Osteoblast (primary cell): ENCODE measurements around the gene KPNA6. TPM values are rescaled to one million over a fixed set of nuclear protein-coding genes. Genes with fewer than 3 reads are reported as not detected.

Source experiments
- DNase-seq: peaks from one replicate; pipeline ENCODE4 v3.0.0; 2011; ENCODE audit warnings: low spot score, mixed read lengths; ENCODE audit not compliant: insufficient read length; ENCODE audit errors: missing footprints
- H2AFZ ChIP-seq: 2 replicates; pipeline ENCODE4 v1.6.0; 2011; ENCODE audit warnings: mild to moderate bottlenecking, low read length
- H3K27ac ChIP-seq: 2 replicates; pipeline ENCODE4 v1.5.1; 2011; ENCODE audit warnings: mild to moderate bottlenecking, low read depth, low read length, moderate library complexity
- H3K27me3 ChIP-seq: 2 replicates; pipeline ENCODE4 v1.6.0; 2012; ENCODE audit warnings: mild to moderate bottlenecking, control low read depth, inconsistent platforms, low read length, moderate library complexity; ENCODE audit not compliant: insufficient read depth
- H3K36me3 ChIP-seq: 2 replicates; pipeline ENCODE4 v1.5.1; 2011; ENCODE audit warnings: mild to moderate bottlenecking, low read length, control low read depth, moderate library complexity; ENCODE audit not compliant: insufficient read depth
- H3K4me1 ChIP-seq: 2 replicates; pipeline ENCODE4 v1.5.1; 2011; ENCODE audit warnings: mild to moderate bottlenecking, low read length, control low read depth, moderate library complexity; ENCODE audit not compliant: insufficient read depth
- H3K4me2 ChIP-seq: 2 replicates; pipeline ENCODE4 v1.6.0; 2011; ENCODE audit warnings: mild to moderate bottlenecking, low read length; ENCODE audit not compliant: insufficient read depth
- H3K4me3 ChIP-seq: fragments of 200-600 bp; sonication (generic); 3 replicates; pipeline ENCODE4 v1.5.1; 2012; ENCODE audit warnings: mild to moderate bottlenecking, low read length, inconsistent platforms; ENCODE audit not compliant: insufficient read depth
- H3K79me2 ChIP-seq: 2 replicates; pipeline ENCODE4 v1.6.0; 2012; ENCODE audit warnings: mild to moderate bottlenecking, low read length, control low read depth, inconsistent platforms; ENCODE audit not compliant: insufficient read depth
- H3K9me3 ChIP-seq: 2 replicates; pipeline ENCODE4 v1.5.1; 2011; ENCODE audit warnings: low read depth, low read length, control low read depth
- H4K20me1 ChIP-seq: 2 replicates; pipeline ENCODE4 v1.6.0; 2012; ENCODE audit warnings: mild to moderate bottlenecking, low read length, control low read depth; ENCODE audit not compliant: insufficient read depth
- CTCF ChIP-seq: IDR thresholded peaks from 2 replicates; pipeline ENCODE4 v1.5.1; 2011; ENCODE audit warnings: mild to moderate bottlenecking, low read depth, low read length, moderate library complexity; ENCODE audit errors: extremely low read depth
- total RNA-seq: library from RNA; depleted of rRNA; stranded (reverse); fragments of >200 nt; gene quantifications from 2 replicates; pipeline ENCODE4 v1.2.3, GENCODE V29; 2012

The KPNA6 gene
- total RNA-seq, 1 donor: 65.5 TPM

DNA sequence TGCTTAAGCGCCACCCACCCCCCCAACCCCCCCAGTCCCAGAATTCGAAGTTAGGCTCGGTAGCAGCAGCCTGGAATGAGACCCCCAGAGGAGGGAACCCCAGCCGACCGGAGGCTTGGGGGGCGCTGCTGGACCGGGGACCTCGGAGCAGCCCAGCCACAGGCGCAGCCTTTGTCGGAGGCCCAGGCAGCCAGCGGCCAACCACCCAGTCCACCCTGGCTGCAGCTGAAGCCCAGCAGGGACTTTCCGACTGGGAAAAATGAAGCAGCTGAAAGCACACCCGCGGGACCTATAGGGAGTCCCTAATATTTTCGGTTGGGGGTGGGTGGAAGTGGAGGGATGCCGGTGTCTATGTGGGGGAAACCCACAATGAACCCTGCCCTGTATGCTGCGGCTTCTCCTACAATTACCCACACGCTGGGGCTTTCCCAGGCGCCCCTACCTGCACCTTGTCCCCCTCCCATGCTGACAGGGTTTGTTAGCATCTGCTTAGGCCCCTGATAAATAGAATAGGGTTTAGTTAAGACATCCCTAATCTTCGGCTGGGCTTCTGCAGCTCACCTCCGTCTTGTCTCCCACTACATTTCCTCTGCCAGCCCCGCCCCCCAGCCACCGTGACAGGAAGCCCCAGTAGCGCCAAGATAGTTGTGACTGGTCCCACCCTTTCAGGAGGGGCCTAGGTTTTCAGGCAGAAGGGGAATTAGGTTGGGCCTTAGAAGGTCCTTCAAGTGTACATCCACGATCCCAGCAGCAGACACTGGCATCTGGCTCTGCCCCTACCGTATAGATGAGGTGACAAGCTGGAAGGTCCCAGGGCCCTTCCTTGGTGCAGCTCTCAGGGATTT lies 93.4 kb downstream of the KPNA6 start:
- Histone ChIP-seq H3K9me3 (no peaks in the 10 kb centered on the region), H2AFZ (peak overlapping the region; percentile 66), H3K4me3 (peak overlapping the region; percentile 86), H3K4me2 (peak overlapping the region; percentile 99), H3K79me2 (peaks cover 5% of the 10 kb centered on the region), H3K27ac (peak overlapping the region; percentile 99), H4K20me1 (peaks cover 16% of the 10 kb centered on the region), H3K27me3 (no peaks in the 10 kb centered on the region), H3K36me3 (peaks cover 33% of the 10 kb centered on the region), H3K4me1 (peaks cover 41% of the 10 kb centered on the region)
- TF ChIP-seq CTCF: no peak
- peak; percentile 84 for DNase-seq

GRCh38 chr1:32204943-32205361 lies 97.1 kb downstream of the KPNA6 start:
- H3K36me3 ChIP-seq: peaks cover 4% of the 10 kb centered on the region
- no peaks in the 10 kb centered on the region for H3K27me3 ChIP-seq
- no peaks in the 10 kb centered on the region for H4K20me1 ChIP-seq
- H2AFZ ChIP-seq: peak overlapping the region; percentile 32
- DNase-seq: peak; percentile 71
- H3K4me1 ChIP-seq: peaks cover 30% of the 10 kb centered on the region
- no peak for TF ChIP-seq CTCF
- peak overlapping the region; percentile 92 for H3K4me3 ChIP-seq
- H3K27ac ChIP-seq: peak overlapping the region; percentile 89
- peak overlapping the region; percentile 99 for H3K4me2 ChIP-seq
- H3K9me3 ChIP-seq: no peaks in the 10 kb centered on the region
- H3K79me2 ChIP-seq: peaks cover 8% of the 10 kb centered on the region

GRCh38 chr1:32205401-32206370 lies 97.8 kb downstream of the KPNA6 start, which contains the start of gene IQCC:
IQCC (plus strand) TSS chr1:32205671; CDS start chr1:32205682, 11 bp downstream.
- Histone ChIP-seq H3K36me3 (peaks cover 4% of the 10 kb centered on the region), H3K27me3 (no peaks in the 10 kb centered on the region), H3K4me3 (peak within 1 kb of the TSS; percentile 92), H3K4me2 (peak within 1 kb of the TSS; percentile 99), H4K20me1 (no peaks in the 10 kb centered on the region), H2AFZ (peak within 1 kb of the TSS; percentile 86), H3K27ac (peak within 1 kb of the TSS; percentile 89), H3K9me3 (no peaks in the 10 kb centered on the region), H3K4me1 (peaks cover 23% of the 10 kb centered on the region), H3K79me2 (peaks cover 8% of the 10 kb centered on the region)
- DNase-seq: peak; percentile 98
- TF ChIP-seq CTCF: no peak
